ENCODE measurements around the gene FYCO1.

DNA sequence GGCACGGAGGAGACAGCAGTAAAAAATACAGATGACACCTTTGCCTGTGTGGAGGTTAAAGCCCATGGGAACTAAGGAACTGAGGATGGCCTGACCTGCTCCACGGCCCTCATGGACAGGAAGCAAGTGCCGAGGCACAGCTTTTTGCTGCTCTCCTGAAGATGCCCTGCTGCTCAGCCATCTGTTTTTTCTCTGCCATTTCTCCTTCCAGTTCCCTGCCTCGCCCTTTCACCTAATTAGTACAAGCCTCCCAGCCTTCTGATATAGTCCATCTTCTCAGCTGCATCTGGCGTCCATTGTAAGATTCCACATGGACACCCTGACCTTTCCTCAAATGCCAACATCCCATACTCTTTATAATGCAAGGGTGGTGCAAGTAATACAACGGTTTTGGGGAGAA lies 64.1 kb downstream of the FYCO1 start:
- TF ChIP-seq POLR2A (IDR thresholded peaks at IDR 0.05; ENCODE audit: low read length) = no peak
- no peak for TF ChIP-seq GATA1 (IDR thresholded peaks at IDR 0.05; ENCODE audit: low read depth, low read length)

Measured in erythroblast (primary cell).